Liver (tissue), 9 donors: ENCODE data around the gene POMC. TPM values are rescaled to one million over a fixed set of nuclear protein-coding genes. Genes with fewer than 3 reads are reported as not detected.

ENCODE experiments used
- DNase-seq: peaks from one replicate; pipeline ENCODE4 v3.0.0-alpha.2; 2017; ENCODE audit warnings: low spot score
- H3K27ac ChIP-seq, 2 donors: one replicate each; pipeline ENCODE4 v1.7.0; 2013; ENCODE audit warnings: inconsistent platforms in 2 of 2, low read length in 2 of 2, control low read depth in 1 of 2, low read depth in 1 of 2, mild to moderate bottlenecking in 1 of 2
- H3K27me3 ChIP-seq, 4 donors: one replicate each; pipeline versions ENCODE4 v1.6.1 to v1.7.0; 2013; ENCODE audit warnings: low read length in 3 of 4, inconsistent platforms in 1 of 4, mild to moderate bottlenecking in 1 of 4, moderate library complexity in 1 of 4; ENCODE audit not compliant: control insufficient read depth in 4 of 4, insufficient read depth in 4 of 4
- H3K36me3 ChIP-seq, 4 donors: one replicate each; pipeline versions ENCODE4 v1.6.1 to v1.7.0; 2013; ENCODE audit warnings: low read length in 3 of 4, mild to moderate bottlenecking in 3 of 4, low read depth in 1 of 4, moderate library complexity in 1 of 4; ENCODE audit not compliant: control insufficient read depth in 4 of 4, insufficient read depth in 3 of 4
- H3K4me1 ChIP-seq, 4 donors: one replicate each; pipeline versions ENCODE4 v1.6.1 to v1.7.0; 2013; ENCODE audit warnings: low read length in 3 of 4, mild to moderate bottlenecking in 3 of 4, moderate library complexity in 1 of 4; ENCODE audit not compliant: control insufficient read depth in 4 of 4, insufficient read depth in 4 of 4
- H3K4me3 ChIP-seq, 3 donors: one replicate each; pipeline versions ENCODE4 v1.6.1 to v1.7.0; 2013; ENCODE audit warnings: low read length in 3 of 3, control low read depth in 1 of 3, low read depth in 1 of 3, mild to moderate bottlenecking in 1 of 3
- H3K9ac ChIP-seq, 2 donors: one replicate each; pipeline ENCODE4 v1.7.0; 2013; ENCODE audit warnings: low read length in 2 of 2, mild to moderate bottlenecking in 2 of 2, moderate library complexity in 2 of 2, control low read depth in 1 of 2, low read depth in 1 of 2
- H3K9me3 ChIP-seq, 4 donors: one replicate each; pipeline versions ENCODE4 v1.6.1 to v1.7.0; 2013; ENCODE audit warnings: low read length in 3 of 4; ENCODE audit not compliant: control insufficient read depth in 4 of 4
- CTCF ChIP-seq: fragments of 150-350 bp; IDR thresholded peaks from 2 replicates; pipeline ENCODE4 v1.5.1; 2017; ENCODE audit warnings: improper control_type of control experiment, low read depth, low read length; ENCODE audit not compliant: missing input control
- EGR1 ChIP-seq, 2 donors: IDR thresholded peaks; 2 replicates each; pipeline ENCODE4 v1.6.1; 2016 to 2018; ENCODE audit warnings: antibody characterized with exemption in 2 of 2, low read depth in 2 of 2
- FOXA1 ChIP-seq: IDR thresholded peaks from 2 replicates; pipeline ENCODE4 v1.6.1; 2016; ENCODE audit warnings: antibody characterized with exemption
- FOXA2 ChIP-seq: IDR thresholded peaks from 2 replicates; pipeline ENCODE4 v1.6.1; 2016; ENCODE audit warnings: antibody characterized with exemption
- GABPA ChIP-seq, 2 donors: IDR thresholded peaks in 1 of 2; conservative IDR thresholded peaks in 1 of 2; 2 replicates each; pipeline ENCODE4 v1.6.1; 2016; ENCODE audit warnings: antibody characterized with exemption in 2 of 2, mild to moderate bottlenecking in 1 of 2, moderate library complexity in 1 of 2
- HNF4A ChIP-seq, 2 donors: conservative IDR thresholded peaks; 2 replicates each; pipeline ENCODE4 v1.6.1; 2016; ENCODE audit warnings: antibody characterized with exemption in 2 of 2, mild to moderate bottlenecking in 2 of 2
- HNF4G ChIP-seq: IDR thresholded peaks from 2 replicates; pipeline ENCODE4 v1.6.1; 2016; ENCODE audit warnings: antibody characterized with exemption
- NR2F2 ChIP-seq: IDR thresholded peaks from 2 replicates; pipeline ENCODE4 v1.6.1; 2016; ENCODE audit warnings: antibody characterized with exemption
- RAD21 ChIP-seq, 2 donors: IDR thresholded peaks; 2 replicates each; pipeline ENCODE4 v1.6.1; 2016; ENCODE audit warnings: antibody characterized with exemption in 2 of 2, mild to moderate bottlenecking in 2 of 2
- RXRA ChIP-seq, 2 donors: IDR thresholded peaks; 2 replicates each; pipeline ENCODE4 v1.6.1; 2017 to 2018; ENCODE audit warnings: antibody characterized with exemption in 2 of 2, mild to moderate bottlenecking in 1 of 2
- SP1 ChIP-seq: IDR thresholded peaks from 2 replicates; pipeline ENCODE4 v1.6.1; 2018; ENCODE audit warnings: antibody characterized with exemption, mild to moderate bottlenecking
- TAF1 ChIP-seq: conservative IDR thresholded peaks from 2 replicates; pipeline ENCODE4 v1.6.1; 2016; ENCODE audit warnings: antibody characterized with exemption, mild to moderate bottlenecking
- WGBS: extraction: QIAGEN DNeasy Blood & Tissue Kit; methylation state at CpG from one replicate; pipeline ENCODE4 v1.1.7; 2013; 5-methylcytosine and 5-hydroxymethylcytosine counted together
- polyA plus RNA-seq, 2 donors: library from polyadenylated mRNA; stranded (reverse) in 1 of 2; unstranded in 1 of 2; fragments of 200-250 nt in 1 of 2; fragments of >200 nt in 1 of 2; fragmentation: Nextera tagmentation in 1 of 2; extraction: Ambion mirVana in 1 of 2; gene quantifications; one replicate each; pipeline versions ENCODE4 v1.2.1 to v1.2.3, GENCODE V29; 2013 to 2015
- total RNA-seq, 2 donors: library from RNA; depleted of rRNA; stranded (reverse); fragments of >200 nt; gene quantifications; one replicate each; pipeline ENCODE4 v1.2.3, GENCODE V29; 2014
- TF ChIP-seq, protein P1 (sequence below): IDR thresholded peaks from 2 replicates; pipeline ENCODE4 v1.6.1; 2016; ENCODE audit warnings: antibody characterized with exemption, mild to moderate bottlenecking
- TF ChIP-seq, protein P2 (sequence below): IDR thresholded peaks from 2 replicates; pipeline ENCODE4 v1.6.1; 2016; ENCODE audit warnings: antibody characterized with exemption
- donor health status: healthy.
- donor health status: healthy.
- donor health status: healthy.
- donor health status: healthy.
- donor health status: healthy.

The POMC gene
- total and polyA plus RNA-seq, 4 donors = 0.67 to 7.8 (median 0.93) TPM

GRCh38 chr2:25170888-25171287 is 2.5 kb upstream of the POMC start:
- H3K36me3 ChIP-seq = no peaks in the 10 kb centered on the region
- peaks cover 0 to 15% (median 9%) of the 10 kb centered on the region in 4 donors for H3K27me3 ChIP-seq
- 90% methylated on average over 7 of the region's 7 CpGs for WGBS
- H3K27ac ChIP-seq = no peak overlapping the region
- DNase-seq = no peak
- no peaks in the 10 kb centered on the region for H3K9me3 ChIP-seq
- no peak overlapping the region for H3K4me3 ChIP-seq
- TF ChIP-seq RAD21 (IDR thresholded peaks at IDR 0.05) = no peak
- TF ChIP-seq GABPA (IDR thresholded peaks at IDR 0.05 in 1 of 2, conservative IDR thresholded peaks at IDR 0.05 in 1 of 2) = no peak
- no peak for TF ChIP-seq FOXA2
- no peak for TF ChIP-seq NR2F2
- H3K9ac ChIP-seq = no peak overlapping the region
- H3K4me1 ChIP-seq = peaks cover 4 to 8% (median 5%) of the 10 kb centered on the region in 4 donors

DNA sequence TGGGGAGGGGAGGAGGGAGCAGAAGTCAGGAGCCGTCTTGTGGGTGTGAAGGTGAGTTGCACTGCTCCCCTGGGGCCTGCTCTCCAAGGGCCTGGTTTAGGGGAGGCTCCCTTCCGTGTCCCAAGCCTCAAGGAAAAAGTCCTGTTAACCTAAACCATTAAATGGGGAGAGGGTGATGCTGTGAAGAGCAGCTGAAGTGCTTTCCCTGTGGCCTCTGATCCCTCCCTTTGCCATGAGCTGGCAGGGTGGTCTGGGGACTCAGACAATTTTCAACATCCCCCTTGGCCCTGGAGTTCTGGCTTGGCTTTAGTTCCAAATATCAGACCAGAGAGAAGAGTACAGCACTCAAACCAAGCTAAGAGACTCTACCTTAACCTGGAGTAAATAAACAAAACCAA is 692 bp upstream of the POMC start:
- Histone ChIP-seq H3K9ac (no peak overlapping the region), H3K4me3 (no peak overlapping the region), H3K36me3 (no peaks in the 10 kb centered on the region), H3K9me3 (no peaks in the 10 kb centered on the region), H3K27me3 (peaks cover 0 to 12% (median 6%) of the 10 kb centered on the region in 4 donors), H3K27ac (no peak overlapping the region), H3K4me1 (peaks cover 4 to 8% (median 5%) of the 10 kb centered on the region in 4 donors)
- DNase-seq = no peak
- TF ChIP-seq RXRA (IDR thresholded peaks at IDR 0.05) = no peak
- no peak for TF ChIP-seq RAD21 (IDR thresholded peaks at IDR 0.05)
- TF ChIP-seq EGR1 (IDR thresholded peaks at IDR 0.05; ENCODE audit: low read depth in 2 of 2) = no peak
- no peak for TF ChIP-seq FOXA1
- TF ChIP-seq TAF1 = no peak
- TF ChIP-seq, protein P1, sequence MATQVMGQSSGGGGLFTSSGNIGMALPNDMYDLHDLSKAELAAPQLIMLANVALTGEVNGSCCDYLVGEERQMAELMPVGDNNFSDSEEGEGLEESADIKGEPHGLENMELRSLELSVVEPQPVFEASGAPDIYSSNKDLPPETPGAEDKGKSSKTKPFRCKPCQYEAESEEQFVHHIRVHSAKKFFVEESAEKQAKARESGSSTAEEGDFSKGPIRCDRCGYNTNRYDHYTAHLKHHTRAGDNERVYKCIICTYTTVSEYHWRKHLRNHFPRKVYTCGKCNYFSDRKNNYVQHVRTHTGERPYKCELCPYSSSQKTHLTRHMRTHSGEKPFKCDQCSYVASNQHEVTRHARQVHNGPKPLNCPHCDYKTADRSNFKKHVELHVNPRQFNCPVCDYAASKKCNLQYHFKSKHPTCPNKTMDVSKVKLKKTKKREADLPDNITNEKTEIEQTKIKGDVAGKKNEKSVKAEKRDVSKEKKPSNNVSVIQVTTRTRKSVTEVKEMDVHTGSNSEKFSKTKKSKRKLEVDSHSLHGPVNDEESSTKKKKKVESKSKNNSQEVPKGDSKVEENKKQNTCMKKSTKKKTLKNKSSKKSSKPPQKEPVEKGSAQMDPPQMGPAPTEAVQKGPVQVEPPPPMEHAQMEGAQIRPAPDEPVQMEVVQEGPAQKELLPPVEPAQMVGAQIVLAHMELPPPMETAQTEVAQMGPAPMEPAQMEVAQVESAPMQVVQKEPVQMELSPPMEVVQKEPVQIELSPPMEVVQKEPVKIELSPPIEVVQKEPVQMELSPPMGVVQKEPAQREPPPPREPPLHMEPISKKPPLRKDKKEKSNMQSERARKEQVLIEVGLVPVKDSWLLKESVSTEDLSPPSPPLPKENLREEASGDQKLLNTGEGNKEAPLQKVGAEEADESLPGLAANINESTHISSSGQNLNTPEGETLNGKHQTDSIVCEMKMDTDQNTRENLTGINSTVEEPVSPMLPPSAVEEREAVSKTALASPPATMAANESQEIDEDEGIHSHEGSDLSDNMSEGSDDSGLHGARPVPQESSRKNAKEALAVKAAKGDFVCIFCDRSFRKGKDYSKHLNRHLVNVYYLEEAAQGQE = no peak
- TF ChIP-seq, protein P2, sequence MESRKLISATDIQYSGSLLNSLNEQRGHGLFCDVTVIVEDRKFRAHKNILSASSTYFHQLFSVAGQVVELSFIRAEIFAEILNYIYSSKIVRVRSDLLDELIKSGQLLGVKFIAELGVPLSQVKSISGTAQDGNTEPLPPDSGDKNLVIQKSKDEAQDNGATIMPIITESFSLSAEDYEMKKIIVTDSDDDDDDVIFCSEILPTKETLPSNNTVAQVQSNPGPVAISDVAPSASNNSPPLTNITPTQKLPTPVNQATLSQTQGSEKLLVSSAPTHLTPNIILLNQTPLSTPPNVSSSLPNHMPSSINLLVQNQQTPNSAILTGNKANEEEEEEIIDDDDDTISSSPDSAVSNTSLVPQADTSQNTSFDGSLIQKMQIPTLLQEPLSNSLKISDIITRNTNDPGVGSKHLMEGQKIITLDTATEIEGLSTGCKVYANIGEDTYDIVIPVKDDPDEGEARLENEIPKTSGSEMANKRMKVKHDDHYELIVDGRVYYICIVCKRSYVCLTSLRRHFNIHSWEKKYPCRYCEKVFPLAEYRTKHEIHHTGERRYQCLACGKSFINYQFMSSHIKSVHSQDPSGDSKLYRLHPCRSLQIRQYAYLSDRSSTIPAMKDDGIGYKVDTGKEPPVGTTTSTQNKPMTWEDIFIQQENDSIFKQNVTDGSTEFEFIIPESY = no peak
- TF ChIP-seq FOXA2 = no peak
- no peak for TF ChIP-seq HNF4G
- no peak for TF ChIP-seq HNF4A (conservative IDR thresholded peaks at IDR 0.05)
- TF ChIP-seq SP1 = no peak
- no peak for TF ChIP-seq CTCF
- WGBS = 67% methylated on average over 2 of the region's 2 CpGs
